GM21515 (cell line): Measurements from ENCODE around the gene RNASE11.
"Not testable (repeated sequence)": the region's sequence is repeated elsewhere in the genome, so short reads cannot be mapped to it uniquely, and the experiment has no call there.

Experiments used
- ATAC-seq: cut with Tn5 transposase; IDR thresholded peaks from one replicate; pipeline ENCODE4 v1.9.1; 2021; ENCODE audit not compliant: unreplicated experiment

The RNASE11 gene

GRCh38 chr14:20587489-20588154 is at the start of gene RNASE11:
Gene RNASE11 (minus strand): TSS chr14:20588001.
- ATAC-seq: no peak

GRCh38 chr14:20632831-20633691 is 45.3 kb upstream of the RNASE11 start:
- peak; percentile 48 for ATAC-seq

GRCh38 chr14:20632448-20632830 is 44.6 kb upstream of the RNASE11 start:
- ATAC-seq: peak; percentile 8

- no peak for ATAC-seq
Measured at GRCh38 chr14:20631880-20632389, 44.1 kb upstream of the RNASE11 start.

- no peak for ATAC-seq
Measured at GRCh38 chr14:20631023-20631879, 43.5 kb upstream of the RNASE11 start.

- ATAC-seq: no peak
Measured at GRCh38 chr14:20630340-20631022, 42.7 kb upstream of the RNASE11 start.

GRCh38 chr14:20628063-20628854 is 40.5 kb upstream of the RNASE11 start:
- ATAC-seq: no peak

GRCh38 chr14:20627346-20628027 is 39.7 kb upstream of the RNASE11 start:
- ATAC-seq: no peak

GRCh38 chr14:20626274-20626673 is 38.5 kb upstream of the RNASE11 start:
- ATAC-seq: no peak

- no peak for ATAC-seq
Measured at GRCh38 chr14:20624495-20625070, 36.8 kb upstream of the RNASE11 start.

- ATAC-seq: no peak
Measured at GRCh38 chr14:20623798-20624197, 36.0 kb upstream of the RNASE11 start.

GRCh38 chr14:20622816-20623291 is 35.1 kb upstream of the RNASE11 start:
- no peak for ATAC-seq

GRCh38 chr14:20620798-20621478 is 33.1 kb upstream of the RNASE11 start:
- no peak for ATAC-seq

GRCh38 chr14:20619688-20620087 is 31.9 kb upstream of the RNASE11 start:
- not testable (repeated sequence) for ATAC-seq

GRCh38 chr14:20618271-20618749 is 30.5 kb upstream of the RNASE11 start:
- ATAC-seq: no peak

GRCh38 chr14:20617138-20618003 is 29.6 kb upstream of the RNASE11 start:
- ATAC-seq: peak; percentile 26

- ATAC-seq: no peak
Measured at GRCh38 chr14:20615996-20616395, 28.2 kb upstream of the RNASE11 start.
